ENCODE measurements around the gene DENND5A. TPM values are rescaled to one million over a fixed set of nuclear protein-coding genes. Genes with fewer than 3 reads are reported as not detected.

DENND5A gene
- total and polyA plus RNA-seq, 2 of the 8 experiments (the other 6 are each of a cell fraction or from before 2014, with no cell fraction given) = 65.7 to 139 TPM

DNA sequence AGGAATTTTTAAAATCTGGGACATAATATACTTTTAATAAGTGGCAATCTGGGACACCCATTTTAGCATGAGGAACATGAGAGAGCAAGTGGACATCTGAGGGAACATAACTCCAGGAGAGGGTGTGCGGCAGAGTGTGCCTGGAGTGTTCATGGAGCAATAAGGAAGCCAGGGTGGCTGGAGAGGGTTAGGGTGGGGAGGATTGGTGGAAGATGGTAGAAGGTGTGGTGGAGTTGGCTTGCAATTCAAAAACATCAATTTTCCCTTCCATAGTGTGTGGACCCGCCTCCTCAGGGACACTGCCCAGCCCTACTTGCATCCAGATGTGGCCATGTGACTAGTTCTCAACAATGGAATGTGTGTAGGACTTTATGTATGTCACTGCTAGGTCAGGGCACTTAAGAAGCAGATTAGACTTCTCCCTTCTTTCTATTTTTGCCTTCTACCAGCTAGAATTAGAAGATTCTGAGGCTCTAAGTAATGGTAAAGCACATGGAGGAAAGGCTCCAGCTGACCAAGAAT, 4.4 kb upstream of the DENND5A start (continued):
- TF ChIP-seq, protein P1, sequence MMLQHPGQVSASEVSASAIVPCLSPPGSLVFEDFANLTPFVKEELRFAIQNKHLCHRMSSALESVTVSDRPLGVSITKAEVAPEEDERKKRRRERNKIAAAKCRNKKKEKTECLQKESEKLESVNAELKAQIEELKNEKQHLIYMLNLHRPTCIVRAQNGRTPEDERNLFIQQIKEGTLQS (IDR thresholded peaks at IDR 0.05; ENCODE audit: insufficient read depth, low read depth, low read length) = no peak
- TF ChIP-seq RAD21 (IDR thresholded peaks at IDR 0.05 in 1 of 2, conservative IDR thresholded peaks at IDR 0.05 in 1 of 2; ENCODE audit: low read depth in 2 of 2, low read length in 2 of 2) (no peak), EP300 (IDR thresholded peaks at IDR 0.05; ENCODE audit: borderline replicate concordance in 1 of 2, low read depth in 2 of 2, low read length in 2 of 2) (no peak), SP2 (IDR thresholded peaks at IDR 0.05; ENCODE audit: low read length) (no peak)

Measured in H1 (cell line).